Activated CD8-positive, alpha-beta memory T cell treated with anti-CD3 and anti-CD28 coated beads for 36 hours (primary cell): Measurements from ENCODE around the gene THAP4. TPM values are rescaled to one million over a fixed set of nuclear protein-coding genes. Genes with fewer than 3 reads are reported as not detected.

ENCODE experiments used
- CTCF ChIA-PET: fragments of 350-600 bp; sonication (Branson Sonifier 250); formaldehyde crosslinking; loops from one replicate; lab custom pipeline; 2021; ENCODE audit warnings: antibody characterized with exemption; lab: Charles Lee
- POLR2A ChIA-PET: fragments of 350-600 bp; sonication (Branson Sonifier 250); formaldehyde crosslinking; loops from one replicate; lab custom pipeline; 2021; ENCODE audit warnings: antibody characterized with exemption; lab: Charles Lee
- total RNA-seq, 2 experiments: library from RNA; stranded (reverse); gene quantifications; one replicate each; pipeline ENCODE4 v1.2.3, GENCODE V29; 2021

The THAP4 gene
- total RNA-seq, 2 experiments from 2014 or later, result 57.3 to 57.7 TPM

DNA sequence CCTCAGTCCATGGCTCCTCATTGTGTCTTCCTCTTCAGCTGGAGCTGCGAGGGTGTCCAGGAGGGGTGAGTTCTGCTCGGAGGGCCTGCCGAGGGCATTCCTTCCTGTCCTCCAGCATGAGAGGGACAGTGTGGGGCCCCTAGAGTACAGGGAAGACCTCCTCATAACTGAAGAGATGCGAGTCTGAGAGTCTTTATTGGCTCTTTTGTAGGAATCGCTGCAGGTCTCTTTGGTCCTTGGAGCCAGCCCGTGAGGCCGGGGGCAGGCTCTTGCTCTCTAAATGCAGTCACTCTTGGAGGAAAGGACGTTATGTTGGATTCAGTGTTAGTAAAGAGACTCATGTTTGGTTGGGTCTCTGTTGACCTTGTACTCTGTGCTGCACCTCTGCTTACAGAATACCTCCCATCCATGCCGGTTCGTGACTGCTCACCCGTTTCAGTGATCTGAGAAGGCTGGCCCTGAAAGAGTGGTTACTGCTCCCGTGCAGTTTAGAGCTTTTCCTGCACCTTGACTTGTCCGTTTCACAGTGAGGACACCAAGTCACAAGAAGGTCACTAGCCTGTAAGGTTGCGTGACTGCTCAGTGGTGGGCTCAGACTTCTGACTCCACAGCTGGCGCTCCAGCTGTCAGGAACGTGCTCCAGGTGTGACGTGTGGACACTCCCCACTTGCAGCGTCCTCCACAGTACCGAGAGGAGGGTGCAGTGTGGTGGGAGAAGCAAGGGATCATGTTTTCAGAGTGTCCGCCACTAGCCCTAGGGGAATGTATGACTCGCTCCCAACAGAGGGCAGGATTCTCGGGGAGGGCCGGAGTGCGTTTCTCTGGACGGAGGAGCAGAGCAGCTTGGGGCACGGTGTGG is 8.3 kb upstream of the THAP4 start:
- CTCF ChIA-PET, result no interaction called here

DNA sequence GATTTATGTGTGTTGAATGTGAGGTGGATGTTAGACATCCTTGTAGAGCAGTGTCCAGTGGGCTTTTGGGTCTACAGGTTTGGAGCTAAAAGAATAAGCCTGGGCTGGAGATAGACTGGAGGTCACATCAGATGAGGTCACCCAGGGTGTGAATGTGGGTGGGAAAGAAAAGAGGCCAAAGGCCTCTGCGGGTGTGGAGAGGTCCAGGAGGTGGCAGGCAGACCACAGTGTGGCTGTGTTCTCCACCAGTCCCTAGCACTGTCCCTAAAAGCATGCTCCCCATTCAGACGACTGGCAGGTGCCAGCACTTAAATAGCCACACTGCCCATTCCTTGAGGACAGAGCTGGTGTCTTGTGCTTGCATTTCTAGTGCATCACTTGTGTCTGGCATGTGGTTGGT is 4.7 kb upstream of the THAP4 start:
- ChIA-PET CTCF (no interaction called here), POLR2A (interaction anchor here (1.0 kb wide), 1 partner anchor 45 kb away, joined by 3 read pairs; the partner anchor contains the start of gene DTYMK)

More for the DNA sequence above, 8.3 kb upstream of the THAP4 start:
- POLR2A ChIA-PET, result no interaction called here

DNA sequence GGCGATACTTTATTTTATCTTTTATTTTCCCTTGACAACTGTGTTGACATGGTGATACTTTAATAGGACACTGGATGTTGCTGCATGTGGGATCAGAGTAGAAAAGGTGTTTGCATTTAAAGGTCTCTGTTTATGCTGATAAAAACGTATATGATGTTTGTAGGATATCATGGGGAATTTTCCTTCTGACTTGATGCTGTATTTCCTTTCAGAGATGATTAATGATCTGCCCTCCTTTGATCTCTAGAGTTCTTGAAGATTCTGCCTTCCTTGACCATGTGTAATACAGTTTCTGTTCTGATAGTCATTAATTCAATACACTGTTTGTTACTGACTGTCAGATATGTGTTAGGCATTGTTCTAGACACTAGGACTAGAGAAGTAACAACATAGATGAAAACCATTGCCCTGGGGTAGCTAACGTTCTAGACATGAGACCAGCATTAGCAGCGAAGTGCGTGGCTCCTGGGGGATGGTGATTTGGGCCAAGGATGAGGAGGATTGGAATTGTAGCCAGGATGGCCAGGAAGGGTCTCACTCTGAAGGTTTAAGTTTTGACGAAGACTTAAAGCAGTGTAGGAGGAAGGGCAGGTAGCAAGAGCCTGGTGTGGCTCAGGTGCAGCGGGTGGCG is 3.3 kb upstream of the THAP4 start:
- ChIA-PET CTCF (no interaction called here), POLR2A (no interaction called here)

DNA sequence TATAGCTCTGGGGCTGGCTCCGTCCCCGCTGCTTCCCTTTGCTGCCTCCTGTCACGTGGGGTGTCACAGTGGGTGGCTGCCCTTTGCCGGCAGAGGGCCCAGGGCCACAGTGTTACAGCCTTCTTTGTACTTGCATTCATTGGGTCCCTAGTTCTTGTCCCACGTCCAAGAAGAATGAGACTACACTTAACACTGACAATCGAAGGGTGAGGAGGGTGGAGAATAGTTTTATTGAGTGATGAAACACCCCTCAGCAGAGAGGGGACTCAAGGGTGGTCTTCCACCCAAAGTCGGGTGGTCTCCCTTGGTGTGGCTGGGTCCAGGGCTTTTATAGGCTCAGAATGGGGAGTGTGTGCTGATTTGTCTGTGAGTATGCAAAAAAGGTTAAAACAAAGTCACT is 2.4 kb upstream of the THAP4 start:
- CTCF ChIA-PET, result no interaction called here

DNA sequence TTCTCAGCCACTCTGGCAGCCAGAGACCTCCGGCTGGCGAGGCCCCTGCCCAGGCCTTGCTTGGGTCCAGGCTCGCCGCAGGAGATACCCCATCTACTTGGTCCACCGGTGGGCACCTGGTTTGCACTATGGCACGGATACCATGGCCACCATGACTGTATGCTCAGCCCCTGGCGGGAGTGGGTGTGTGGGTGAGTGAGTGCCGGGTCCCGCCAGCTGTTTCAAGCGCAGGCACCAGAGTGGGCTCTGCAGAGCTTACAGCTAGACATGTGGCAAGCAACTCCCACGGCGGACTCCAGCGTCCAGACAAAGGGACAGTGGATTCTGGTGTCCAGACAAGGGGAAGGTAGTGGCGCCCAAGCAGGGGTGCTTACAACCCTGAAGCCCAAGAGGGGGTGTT is 2.0 kb upstream of the THAP4 start:
- ChIA-PET CTCF (no interaction called here), POLR2A (interaction anchor here (0.5 kb wide), 1 partner anchor 50 kb away, joined by 3 read pairs; no protein-coding TSS in a partner anchor)

More for the DNA sequence above, 2.4 kb upstream of the THAP4 start:
- POLR2A ChIA-PET, result no interaction called here

DNA sequence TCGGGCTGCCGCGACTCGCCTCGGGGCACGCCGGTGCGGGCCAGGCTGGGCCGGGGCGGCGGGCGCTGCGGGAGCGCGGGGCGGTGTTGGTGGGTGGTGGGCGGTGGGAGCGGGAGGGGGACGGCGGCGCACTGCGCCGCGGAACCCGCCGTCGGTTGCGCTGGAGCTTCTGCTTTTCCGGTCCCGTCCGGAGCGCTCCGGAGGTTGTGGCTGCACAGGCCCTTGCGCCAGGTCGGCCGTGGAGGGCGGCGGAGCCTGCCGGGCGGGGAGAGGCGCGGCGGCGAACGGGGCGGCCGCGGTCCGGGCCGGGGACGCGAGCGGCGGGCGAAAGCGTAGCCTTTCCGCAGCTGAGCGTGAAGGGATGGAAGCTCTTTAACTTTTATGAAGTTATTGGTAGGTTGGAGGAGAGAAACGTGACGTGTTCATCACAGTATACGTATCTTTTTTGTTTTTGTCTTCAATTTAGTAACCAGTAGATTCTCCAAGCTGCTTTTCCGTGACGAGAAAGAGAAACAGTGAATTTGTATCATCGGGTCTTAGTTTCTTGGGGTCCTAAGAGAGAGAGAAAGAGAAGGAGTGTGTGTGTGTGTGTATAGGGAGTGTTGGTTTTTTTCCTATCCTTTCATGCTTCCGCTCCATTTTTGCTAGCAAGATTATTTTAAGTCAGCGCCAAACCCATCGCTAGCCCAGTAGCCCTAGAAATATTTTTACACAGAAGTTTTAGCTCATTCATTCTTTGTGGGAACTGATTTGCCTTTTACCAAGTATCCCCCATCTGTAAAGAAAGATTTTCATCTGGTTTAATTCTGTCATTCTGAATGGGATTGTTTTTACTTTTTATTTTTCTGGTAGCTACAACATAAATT is 1.1 kb upstream of the THAP4 start:
- CTCF ChIA-PET, result interaction anchor here (1.5 kb wide), 1 partner anchor 12 kb away, joined by 3 read pairs; no protein-coding TSS in a partner anchor
- POLR2A ChIA-PET, result interaction anchor here (1.3 kb wide), 1 partner anchor 49 kb away, joined by 6 read pairs; the partner anchor contains the start of gene DTYMK

DNA sequence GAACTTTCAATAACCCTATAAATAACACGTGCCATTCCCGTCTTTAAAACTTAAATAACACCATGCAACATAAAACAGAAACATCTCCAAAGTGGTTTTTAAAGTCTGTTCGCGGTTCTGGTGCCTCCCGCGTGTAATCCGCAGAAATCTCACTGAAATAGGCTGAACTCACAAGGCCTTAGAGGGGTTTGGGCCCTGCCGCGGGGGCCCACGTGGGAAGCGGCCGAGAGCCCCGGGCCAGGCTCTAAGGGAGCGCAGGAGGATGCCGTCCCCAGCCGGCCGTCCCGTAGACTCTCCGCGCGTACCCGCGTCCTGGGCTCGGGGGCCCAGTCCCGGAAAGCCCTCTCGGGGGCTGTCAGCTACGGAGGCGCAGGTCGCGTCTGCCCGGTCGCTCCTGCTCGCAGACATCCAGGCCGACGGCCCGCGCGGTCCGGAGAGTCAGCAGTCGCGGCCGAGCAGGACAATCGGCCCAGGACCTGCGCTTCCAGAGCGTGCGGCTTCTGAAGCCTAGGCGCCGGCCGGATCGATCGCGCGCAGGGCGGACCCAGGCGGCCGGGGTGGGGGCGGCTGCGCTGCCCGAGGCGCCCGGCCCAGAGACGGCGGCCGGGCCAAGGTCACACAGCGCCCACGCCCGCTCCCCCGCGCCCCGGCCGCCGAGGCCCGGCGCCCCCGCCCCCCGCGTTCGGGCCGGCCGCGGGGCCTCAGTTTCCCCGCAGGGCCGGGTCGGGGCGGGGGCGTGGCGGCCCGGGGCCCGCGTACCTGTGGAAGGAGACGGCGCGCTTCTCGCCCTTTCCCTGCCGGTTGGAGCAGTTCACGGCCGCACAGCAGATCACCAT is 558 bp downstream of the THAP4 start:
- ChIA-PET CTCF (interaction anchor here (0.5 to 1.5 kb wide), 3 partner anchors 10 to 321 kb away, joined by 3 read pairs; partner anchors contain the start of genes HDLBP and SEPTIN2), POLR2A (interaction anchor here (1.3 kb wide), 1 partner anchor 50 kb away, joined by 6 read pairs; the partner anchor contains the start of gene DTYMK)

DNA sequence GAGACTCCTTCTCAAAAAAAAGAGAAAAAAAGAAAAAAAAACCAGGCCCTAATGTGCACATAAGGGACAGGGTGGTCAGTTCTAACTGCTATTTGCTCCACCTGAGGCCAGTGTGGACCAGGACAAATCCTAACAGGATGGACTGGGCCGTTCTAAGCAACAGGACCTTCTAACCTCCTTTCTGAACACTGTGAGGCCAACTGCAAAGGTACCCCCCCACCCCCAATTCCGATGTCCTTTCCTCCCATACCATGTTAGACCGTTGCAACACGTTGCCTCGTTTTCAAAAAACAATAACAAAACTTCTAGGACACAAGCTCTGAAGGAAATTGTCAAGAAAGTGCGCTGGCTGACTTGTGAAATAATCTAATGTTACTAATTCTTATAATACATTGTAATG is 1.2 kb downstream of the THAP4 start:
- ChIA-PET CTCF (no interaction called here), POLR2A (no interaction called here)

DNA sequence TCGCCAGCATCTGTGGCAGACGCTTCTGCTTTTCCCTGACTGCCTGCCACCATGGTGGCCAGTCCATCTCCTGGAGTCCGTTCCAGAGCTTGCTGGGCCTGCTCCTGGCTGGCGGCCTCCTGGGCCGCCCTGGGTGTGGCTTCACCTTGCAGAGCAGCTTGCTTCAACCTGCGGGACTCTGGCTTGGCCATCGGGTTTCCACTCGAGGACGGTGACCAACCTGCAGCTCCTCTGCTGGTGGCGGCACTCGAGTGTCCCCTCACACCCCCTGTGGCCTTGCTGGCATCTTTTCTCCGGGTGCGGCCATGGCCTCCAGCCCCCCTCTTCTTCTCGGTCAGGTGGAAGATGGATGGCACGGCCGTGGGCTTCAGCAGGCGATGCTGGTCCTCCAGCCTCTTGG is 3.4 kb downstream of the THAP4 start:
- ChIA-PET CTCF (interaction anchor here (1.1 kb wide), 1 partner anchor 14 kb away, joined by 3 read pairs; no protein-coding TSS in a partner anchor), POLR2A (no interaction called here)

DNA sequence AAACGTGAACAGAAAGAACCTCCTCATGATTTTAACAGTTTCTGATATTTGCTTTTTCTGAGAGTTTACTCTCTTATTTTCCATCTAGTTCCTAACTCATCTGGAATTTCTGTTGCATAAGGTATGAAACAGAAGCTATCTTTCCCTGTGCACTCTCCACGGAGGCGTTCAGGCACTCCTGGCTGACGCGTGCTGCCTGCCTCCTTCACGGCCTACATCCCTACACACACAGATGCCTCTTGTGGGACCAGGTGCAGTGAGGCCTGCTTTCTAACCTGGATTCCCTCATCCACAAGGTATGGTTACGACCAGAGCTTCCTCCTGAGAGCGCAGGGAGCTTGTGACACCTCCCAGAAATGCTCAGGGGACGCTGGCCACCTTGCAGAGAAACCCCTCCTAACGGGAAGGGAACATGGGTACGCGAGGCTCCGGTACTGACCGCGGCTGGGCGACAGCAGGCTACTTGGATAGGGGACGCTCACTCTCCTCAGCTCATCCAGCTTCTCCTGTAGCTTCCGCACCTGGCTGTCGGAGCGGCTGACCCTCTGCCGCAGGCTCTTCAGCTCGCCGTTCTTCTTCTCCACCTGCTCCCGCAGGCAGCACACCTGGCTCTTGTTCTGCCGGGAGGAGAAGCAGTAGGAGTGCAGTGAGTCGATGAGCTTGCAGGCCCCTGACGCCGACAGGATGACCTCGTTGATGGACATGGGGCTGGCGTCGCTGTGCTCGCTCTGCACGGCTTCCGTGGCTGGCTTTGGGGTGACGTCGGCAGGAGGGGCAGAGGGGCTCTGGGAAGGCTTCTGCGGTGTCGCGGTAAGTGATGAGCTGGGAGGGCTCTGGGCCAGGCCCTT is 4.3 kb downstream of the THAP4 start:
- CTCF ChIA-PET, result no interaction called here
- POLR2A ChIA-PET, result no interaction called here

DNA sequence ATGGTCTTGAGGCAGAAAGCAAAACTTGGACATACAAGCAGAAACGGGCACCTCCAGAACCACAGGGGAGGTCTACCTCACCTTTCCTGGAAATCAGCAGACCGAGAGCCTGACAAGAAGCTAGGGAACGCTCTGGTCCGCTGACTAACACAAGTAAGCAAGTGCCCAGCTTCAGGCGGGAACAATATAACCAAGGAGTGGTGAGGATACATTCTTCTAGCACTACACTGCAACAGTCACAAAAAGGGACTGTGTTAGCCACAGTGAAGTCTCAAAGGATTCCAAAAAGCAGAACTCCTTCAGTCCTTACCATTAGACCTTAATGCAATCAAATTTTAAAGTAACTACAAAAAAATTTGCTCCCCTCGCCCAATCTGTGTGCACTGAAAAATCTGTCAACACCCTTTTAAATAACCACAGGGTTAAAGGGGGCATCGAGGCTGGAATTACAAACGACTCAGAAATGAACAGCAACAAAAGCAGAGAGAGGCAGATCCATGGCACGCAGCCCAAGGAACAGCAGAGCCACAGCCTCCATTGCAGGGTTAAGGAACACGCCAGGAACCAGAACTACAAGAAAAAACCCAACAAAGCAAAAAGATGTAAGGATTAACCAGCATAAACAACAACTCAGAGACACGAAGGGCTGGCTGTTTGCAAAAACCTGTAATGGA is 7.1 kb downstream of the THAP4 start:
- ChIA-PET POLR2A (interaction anchor here (0.7 kb wide), 1 partner anchor 57 kb away, joined by 6 read pairs; the partner anchor contains the start of gene DTYMK), CTCF (no interaction called here)

DNA sequence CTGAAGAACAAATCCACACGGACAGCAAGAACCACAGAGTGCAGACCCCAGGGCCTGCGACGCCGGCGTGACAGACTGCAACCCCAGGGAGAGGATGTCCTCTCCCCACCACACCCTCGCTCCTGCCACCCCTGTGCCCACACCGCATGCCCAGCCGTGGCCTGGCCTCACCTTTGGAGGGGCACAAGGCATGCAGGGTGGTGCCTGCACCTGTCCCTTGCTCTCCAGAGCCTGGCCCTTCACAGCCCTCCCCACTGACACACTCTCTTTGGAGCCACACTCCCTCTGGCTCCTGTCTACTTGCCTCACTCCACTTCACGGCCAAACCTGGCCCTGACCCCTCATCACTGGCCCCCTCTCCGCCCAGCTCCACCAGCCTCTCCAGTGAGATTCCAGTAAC is 9.3 kb downstream of the THAP4 start:
- ChIA-PET CTCF (no interaction called here), POLR2A (no interaction called here)

DNA sequence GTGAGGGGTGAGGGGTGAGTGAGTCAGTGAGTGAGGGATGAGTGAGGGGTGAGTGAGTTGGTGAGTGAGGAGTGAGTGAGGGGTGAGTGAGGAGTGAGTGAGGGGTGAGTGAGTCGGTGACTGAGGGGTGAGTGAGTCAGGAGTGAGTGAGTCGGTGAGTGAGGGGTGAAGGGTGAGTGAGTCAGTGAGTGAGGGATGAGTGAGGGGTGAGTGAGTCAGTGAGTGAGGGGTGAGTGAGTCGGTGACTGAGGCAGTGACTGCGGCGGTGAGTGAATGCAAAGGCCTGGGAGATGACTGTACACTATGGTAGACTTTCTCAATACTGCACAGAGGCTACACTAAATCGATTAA is 16.6 kb downstream of the THAP4 start:
- ChIA-PET CTCF (no interaction called here), POLR2A (no interaction called here)

DNA sequence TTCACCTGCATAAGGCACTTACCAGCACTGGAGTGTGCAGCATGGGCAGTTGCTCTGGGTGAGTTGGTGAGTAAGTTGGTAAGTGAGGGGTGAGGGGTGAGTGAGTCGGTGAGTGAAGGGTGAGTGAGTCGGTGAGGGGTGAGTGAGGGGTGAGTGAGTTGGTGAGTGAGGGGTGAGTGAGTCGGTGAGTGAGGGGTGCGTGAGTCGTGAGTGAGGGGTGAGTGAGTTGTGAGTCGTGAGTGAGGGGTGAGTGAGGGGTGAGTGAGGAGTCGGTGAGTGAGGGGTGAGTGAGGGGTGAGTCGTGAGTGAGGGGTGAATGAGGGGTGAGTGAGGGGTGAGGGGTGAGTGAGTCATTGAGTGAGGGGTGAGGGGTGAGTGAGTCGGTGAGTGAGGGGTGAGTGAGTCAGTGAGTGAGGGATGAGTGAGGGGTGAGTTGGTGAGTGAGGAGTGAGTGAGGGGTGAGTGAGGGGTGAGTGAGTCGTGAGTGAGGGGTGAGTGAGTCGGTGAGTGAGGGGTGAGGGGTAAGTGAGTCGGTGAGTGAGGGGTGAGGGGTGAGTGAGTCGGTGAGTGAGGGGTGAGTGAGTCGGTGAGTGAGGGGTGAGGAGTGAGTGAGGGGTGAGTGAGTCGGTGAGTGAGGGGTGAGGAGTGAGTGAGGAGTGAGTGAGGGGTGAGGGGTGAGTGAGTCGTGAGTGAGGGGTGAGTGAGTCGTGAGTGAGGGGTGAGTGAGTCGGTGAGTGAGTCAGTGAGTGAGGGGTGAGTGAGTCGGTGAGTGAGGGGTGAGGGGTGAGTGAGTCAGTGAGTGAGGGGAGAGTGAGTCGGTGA is 17.1 kb downstream of the THAP4 start:
- CTCF ChIA-PET, result no interaction called here
- POLR2A ChIA-PET, result no interaction called here

DNA sequence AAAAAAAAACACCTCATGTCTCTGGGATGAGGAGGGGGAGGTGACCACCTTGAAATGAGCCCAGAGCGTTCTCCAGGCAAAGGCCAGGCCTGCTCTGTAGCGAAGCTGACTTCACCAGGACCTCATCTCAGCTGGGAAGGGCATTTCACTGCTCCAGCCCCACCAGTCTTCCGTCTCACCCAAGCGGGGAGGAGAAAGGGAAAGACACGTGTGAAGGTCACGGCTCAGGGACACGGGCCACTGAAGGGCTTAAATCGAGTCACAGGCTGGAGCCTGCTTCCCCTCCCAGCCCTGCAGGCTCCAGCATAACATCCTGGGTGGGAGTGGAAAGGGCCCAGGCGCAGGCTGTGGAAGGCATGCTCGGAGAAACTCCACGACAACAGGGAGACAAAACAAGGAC is 18.1 kb downstream of the THAP4 start:
- CTCF ChIA-PET, result no interaction called here
- POLR2A ChIA-PET, result interaction anchor here (0.8 kb wide), 1 partner anchor 9 kb away, joined by 5 read pairs; no protein-coding TSS in a partner anchor

DNA sequence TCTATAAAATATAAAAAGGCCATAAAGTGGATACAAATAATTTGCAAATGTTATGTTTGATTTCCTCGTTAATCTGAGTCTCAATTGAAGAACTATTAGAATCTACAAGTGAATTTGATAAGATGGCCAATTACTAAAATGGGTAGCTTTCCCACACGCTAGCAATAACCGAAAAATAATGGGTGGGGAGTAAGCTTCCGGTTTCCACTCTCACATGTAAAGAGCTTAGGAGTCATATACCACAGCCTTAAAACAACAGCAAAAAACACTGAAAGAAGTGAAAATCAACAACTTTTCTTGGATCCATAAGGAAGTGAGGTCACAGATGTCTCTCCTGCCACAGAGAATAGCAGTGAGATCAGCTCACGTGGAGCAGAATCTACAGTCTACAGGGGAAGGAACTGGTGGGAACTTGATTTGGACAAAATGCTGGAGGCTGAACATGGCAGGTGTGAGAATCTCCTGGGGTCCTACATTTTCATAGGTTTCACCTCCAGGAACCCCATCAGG is 18.6 kb downstream of the THAP4 start:
- CTCF ChIA-PET, result no interaction called here
- POLR2A ChIA-PET, result interaction anchor here (0.8 to 1.5 kb wide), 2 partner anchors 9 to 83 kb away, joined by 4 to 5 read pairs; partner anchors contain the start of gene ING5
